HepG2 (cell line): ENCODE data around the gene RUSC1. TPM values are rescaled to one million over a fixed set of nuclear protein-coding genes. Genes with fewer than 3 reads are reported as not detected.

ENCODE experiments used
- EP300 ChIP-seq, 3 experiments: sonication (generic) in 1 of 3; formaldehyde crosslinking in 1 of 3; IDR thresholded peaks; 2 replicates each; pipeline versions ENCODE4 v1.5.1 to v1.6.1; 2011 to 2020; ENCODE audit warnings: low read depth in 2 of 3, low read length in 2 of 3, borderline replicate concordance in 1 of 3, improper control_type of control experiment in 1 of 3, mild to moderate bottlenecking in 1 of 3, missing genetic modification reagents in 1 of 3, moderate library complexity in 1 of 3
- HNRNPLL ChIP-seq: fragments of 200-400 bp; formaldehyde crosslinking; IDR thresholded peaks from 2 replicates; pipeline ENCODE4 v1.6.1; 2017; ENCODE audit warnings: mild to moderate bottlenecking, low read depth, low read length; ENCODE audit not compliant: poor library complexity, severe bottlenecking
- JUNB ChIP-seq: sonication (generic); formaldehyde crosslinking; IDR thresholded peaks from 2 replicates; pipeline ENCODE4 v1.8.0; 2022; ENCODE audit warnings: missing genetic modification reagents, mild to moderate bottlenecking, borderline replicate concordance
- KLF9 ChIP-seq: IDR thresholded peaks from 2 replicates; pipeline ENCODE4 v1.6.1; 2016; ENCODE audit warnings: low read depth
- NFE2L2 ChIP-seq: fragments of 150-350 bp; IDR thresholded peaks from 2 replicates; pipeline ENCODE4 v1.6.1; 2014; ENCODE audit warnings: low read length
- POLR2AphosphoS5 ChIP-seq: IDR thresholded peaks from 2 replicates; pipeline ENCODE4 v1.6.1; 2012; ENCODE audit warnings: low read depth, low read length
- SP1 ChIP-seq, 2 experiments: fragments of 450-650 bp in 1 of 2; sonication (generic) in 1 of 2; formaldehyde crosslinking in 1 of 2; IDR thresholded peaks; 2 replicates each; pipeline versions ENCODE4 v1.4.0 to v1.6.1; 2016 to 2020; ENCODE audit warnings: missing genetic modification reagents in 1 of 2
- SRF ChIP-seq: IDR thresholded peaks from 2 replicates; pipeline ENCODE4 v1.6.1; 2011; ENCODE audit warnings: mild to moderate bottlenecking, low read depth, low read length, moderate library complexity
- ZC3H4 ChIP-seq: sonication (generic); formaldehyde crosslinking; IDR thresholded peaks from 2 replicates; pipeline ENCODE4 v1.4.0; 2020; ENCODE audit warnings: missing genetic modification reagents, borderline replicate concordance
- ZNF20 ChIP-seq: sonication (generic); formaldehyde crosslinking; IDR thresholded peaks from 2 replicates; pipeline ENCODE4 v1.4.0; 2020; ENCODE audit warnings: mild to moderate bottlenecking, moderate library complexity, missing genetic modification reagents
- ZNF263 ChIP-seq: sonication (generic); formaldehyde crosslinking; IDR thresholded peaks from 2 replicates; pipeline ENCODE4 v1.4.0; 2020; ENCODE audit warnings: missing genetic modification reagents
- ZNF33B ChIP-seq: sonication (generic); formaldehyde crosslinking; IDR thresholded peaks from 2 replicates; pipeline ENCODE4 v1.5.1; 2020; ENCODE audit warnings: mild to moderate bottlenecking, missing genetic modification reagents
- ZNF616 ChIP-seq: sonication (generic); formaldehyde crosslinking; IDR thresholded peaks from 2 replicates; pipeline ENCODE4 v1.5.0; 2020; ENCODE audit warnings: low read depth, mild to moderate bottlenecking, missing genetic modification reagents
- polyA plus RNA-seq, 8 experiments: library from polyadenylated mRNA; depleted of rRNA in 3 of 8; stranded (reverse) in 7 of 8; unstranded in 1 of 8; fragments of >200 nt; fragmentation: Illumina TruSeq in 4 of 8; extraction: Trizol in 4 of 8; gene quantifications; 2 replicates each; pipeline versions ENCODE4 v1.2.1 to v1.2.3, GENCODE V29; 2011 to 2016; ENCODE audit warnings: low read depth in 4 of 8, missing spikeins in 1 of 8, mixed read lengths in 1 of 8; ENCODE audit not compliant: insufficient read depth in 1 of 8
- total RNA-seq, 5 experiments: library from RNA; depleted of rRNA; stranded (reverse); fragments of >200 nt; fragmentation: Illumina TruSeq; extraction: Trizol; gene quantifications; 2 replicates each; pipeline ENCODE4 v1.2.3, GENCODE V29; 2016; ENCODE audit warnings: low read depth in 1 of 5
- TF ChIP-seq, protein P1 (sequence below): conservative IDR thresholded peaks from 2 replicates; pipeline ENCODE4 v1.6.1; 2018; ENCODE audit warnings: missing genetic modification reagents
- TF ChIP-seq, protein P2 (sequence below): IDR thresholded peaks from 2 replicates; pipeline ENCODE4 v1.6.1; 2016
- TF ChIP-seq, protein P3 (sequence below): sonication (generic); formaldehyde crosslinking; conservative IDR thresholded peaks from 2 replicates; pipeline ENCODE4 v1.5.0; 2020; ENCODE audit warnings: missing genetic modification reagents
- TF ChIP-seq, protein P4 (sequence below): sonication (generic); formaldehyde crosslinking; IDR thresholded peaks from 2 replicates; pipeline ENCODE4 v1.5.0; 2020; ENCODE audit warnings: mild to moderate bottlenecking, missing genetic modification reagents
- TF ChIP-seq, protein P5 (sequence below): sonication (generic); formaldehyde crosslinking; IDR thresholded peaks from 2 replicates; pipeline ENCODE4 v1.8.0; 2022; ENCODE audit warnings: mild to moderate bottlenecking, missing genetic modification reagents, moderate library complexity
- TF ChIP-seq, protein P6 (sequence below): sonication (generic); formaldehyde crosslinking; IDR thresholded peaks from 2 replicates; pipeline ENCODE4 v1.9.0; 2022; ENCODE audit warnings: low read depth, missing genetic modification reagents

The RUSC1 gene
- total and polyA plus RNA-seq, 2 of the 13 experiments (the other 11 are each of a cell fraction or from before 2014, with no cell fraction given): 18.7 to 20.4 TPM

DNA sequence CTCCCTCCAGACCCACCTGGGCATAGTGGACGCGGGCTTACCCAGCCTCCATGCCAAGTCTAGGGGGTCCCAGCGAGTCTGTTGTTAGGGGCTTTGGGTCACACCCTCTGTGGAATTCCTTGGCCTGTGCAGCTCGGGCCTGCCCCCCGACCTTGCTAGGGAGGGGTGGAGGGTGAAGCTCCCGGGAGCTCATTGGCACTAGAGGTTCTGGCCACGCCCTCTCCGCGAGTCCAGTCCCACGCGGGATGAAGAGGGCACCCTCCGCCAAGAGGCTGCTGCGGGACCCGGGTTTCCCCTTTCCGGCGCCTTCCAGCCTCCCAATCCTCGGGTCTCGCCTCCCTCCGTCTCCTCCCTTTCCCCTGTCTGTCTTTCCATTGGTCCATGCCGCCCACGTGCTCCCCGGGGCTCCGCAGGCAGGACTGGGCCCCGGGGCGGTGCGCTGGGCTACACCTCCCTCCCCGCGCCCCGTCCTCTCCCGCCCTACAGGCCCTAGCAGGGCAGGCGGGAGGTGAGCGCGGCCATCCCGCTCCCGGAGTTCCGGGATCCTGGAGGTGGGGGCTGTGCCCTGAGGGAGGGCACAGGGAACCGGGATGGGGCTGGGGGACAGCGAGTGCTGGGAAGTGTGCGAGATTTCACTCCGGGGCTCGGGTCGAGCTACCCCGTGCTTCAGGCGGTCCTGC lies 3.5 kb downstream of the RUSC1 start (continued):
- TF ChIP-seq SRF: no peak
- TF ChIP-seq SP1 (IDR thresholded peaks at IDR 0.05): no peak
- TF ChIP-seq SP1 (CRISPR knock-in tag; IDR thresholded peaks at IDR 0.05): peak; percentile 39
- peak; percentile 60 for TF ChIP-seq HNRNPLL
- no peak for TF ChIP-seq ZC3H4 (CRISPR knock-in tag)
- TF ChIP-seq, protein P1, sequence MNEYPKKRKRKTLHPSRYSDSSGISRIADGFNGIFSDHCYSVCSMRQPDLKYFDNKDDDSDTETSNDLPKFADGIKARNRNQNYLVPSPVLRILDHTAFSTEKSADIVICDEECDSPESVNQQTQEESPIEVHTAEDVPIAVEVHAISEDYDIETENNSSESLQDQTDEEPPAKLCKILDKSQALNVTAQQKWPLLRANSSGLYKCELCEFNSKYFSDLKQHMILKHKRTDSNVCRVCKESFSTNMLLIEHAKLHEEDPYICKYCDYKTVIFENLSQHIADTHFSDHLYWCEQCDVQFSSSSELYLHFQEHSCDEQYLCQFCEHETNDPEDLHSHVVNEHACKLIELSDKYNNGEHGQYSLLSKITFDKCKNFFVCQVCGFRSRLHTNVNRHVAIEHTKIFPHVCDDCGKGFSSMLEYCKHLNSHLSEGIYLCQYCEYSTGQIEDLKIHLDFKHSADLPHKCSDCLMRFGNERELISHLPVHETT: no peak
- TF ChIP-seq, protein P2, sequence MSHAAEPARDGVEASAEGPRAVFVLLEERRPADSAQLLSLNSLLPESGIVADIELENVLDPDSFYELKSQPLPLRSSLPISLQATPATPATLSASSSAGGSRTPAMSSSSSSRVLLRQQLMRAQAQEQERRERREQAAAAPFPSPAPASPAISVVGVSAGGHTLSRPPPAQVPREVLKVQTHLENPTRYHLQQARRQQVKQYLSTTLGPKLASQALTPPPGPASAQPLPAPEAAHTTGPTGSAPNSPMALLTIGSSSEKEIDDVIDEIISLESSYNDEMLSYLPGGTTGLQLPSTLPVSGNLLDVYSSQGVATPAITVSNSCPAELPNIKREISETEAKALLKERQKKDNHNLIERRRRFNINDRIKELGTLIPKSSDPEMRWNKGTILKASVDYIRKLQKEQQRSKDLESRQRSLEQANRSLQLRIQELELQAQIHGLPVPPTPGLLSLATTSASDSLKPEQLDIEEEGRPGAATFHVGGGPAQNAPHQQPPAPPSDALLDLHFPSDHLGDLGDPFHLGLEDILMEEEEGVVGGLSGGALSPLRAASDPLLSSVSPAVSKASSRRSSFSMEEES (CRISPR knock-in tag): 0 out of 2 replicates have a peak, but pooled peaks have one; percentile 11
- TF ChIP-seq, protein P3, sequence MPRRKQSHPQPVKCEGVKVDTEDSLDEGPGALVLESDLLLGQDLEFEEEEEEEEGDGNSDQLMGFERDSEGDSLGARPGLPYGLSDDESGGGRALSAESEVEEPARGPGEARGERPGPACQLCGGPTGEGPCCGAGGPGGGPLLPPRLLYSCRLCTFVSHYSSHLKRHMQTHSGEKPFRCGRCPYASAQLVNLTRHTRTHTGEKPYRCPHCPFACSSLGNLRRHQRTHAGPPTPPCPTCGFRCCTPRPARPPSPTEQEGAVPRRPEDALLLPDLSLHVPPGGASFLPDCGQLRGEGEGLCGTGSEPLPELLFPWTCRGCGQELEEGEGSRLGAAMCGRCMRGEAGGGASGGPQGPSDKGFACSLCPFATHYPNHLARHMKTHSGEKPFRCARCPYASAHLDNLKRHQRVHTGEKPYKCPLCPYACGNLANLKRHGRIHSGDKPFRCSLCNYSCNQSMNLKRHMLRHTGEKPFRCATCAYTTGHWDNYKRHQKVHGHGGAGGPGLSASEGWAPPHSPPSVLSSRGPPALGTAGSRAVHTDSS (CRISPR knock-in tag): no peak
- TF ChIP-seq, protein P4, sequence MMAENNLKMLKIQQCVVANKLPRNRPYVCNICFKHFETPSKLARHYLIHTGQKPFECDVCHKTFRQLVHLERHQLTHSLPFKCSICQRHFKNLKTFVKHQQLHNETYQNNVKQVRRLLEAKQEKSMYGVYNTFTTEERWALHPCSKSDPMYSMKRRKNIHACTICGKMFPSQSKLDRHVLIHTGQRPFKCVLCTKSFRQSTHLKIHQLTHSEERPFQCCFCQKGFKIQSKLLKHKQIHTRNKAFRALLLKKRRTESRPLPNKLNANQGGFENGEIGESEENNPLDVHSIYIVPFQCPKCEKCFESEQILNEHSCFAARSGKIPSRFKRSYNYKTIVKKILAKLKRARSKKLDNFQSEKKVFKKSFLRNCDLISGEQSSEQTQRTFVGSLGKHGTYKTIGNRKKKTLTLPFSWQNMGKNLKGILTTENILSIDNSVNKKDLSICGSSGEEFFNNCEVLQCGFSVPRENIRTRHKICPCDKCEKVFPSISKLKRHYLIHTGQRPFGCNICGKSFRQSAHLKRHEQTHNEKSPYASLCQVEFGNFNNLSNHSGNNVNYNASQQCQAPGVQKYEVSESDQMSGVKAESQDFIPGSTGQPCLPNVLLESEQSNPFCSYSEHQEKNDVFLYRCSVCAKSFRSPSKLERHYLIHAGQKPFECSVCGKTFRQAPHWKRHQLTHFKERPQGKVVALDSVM: peak; percentile 80
- TF ChIP-seq, protein P5, sequence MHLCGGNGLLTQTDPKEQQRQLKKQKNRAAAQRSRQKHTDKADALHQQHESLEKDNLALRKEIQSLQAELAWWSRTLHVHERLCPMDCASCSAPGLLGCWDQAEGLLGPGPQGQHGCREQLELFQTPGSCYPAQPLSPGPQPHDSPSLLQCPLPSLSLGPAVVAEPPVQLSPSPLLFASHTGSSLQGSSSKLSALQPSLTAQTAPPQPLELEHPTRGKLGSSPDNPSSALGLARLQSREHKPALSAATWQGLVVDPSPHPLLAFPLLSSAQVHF (CRISPR knock-in tag): no peak
- peak; percentile 57 for TF ChIP-seq POLR2AphosphoS5
- TF ChIP-seq ZNF263 (CRISPR knock-in tag): 0 out of 2 replicates have a peak, but pooled peaks have one; percentile 30
- TF ChIP-seq JUNB (CRISPR knock-in tag): no peak
- TF ChIP-seq KLF9: no peak
- no peak for TF ChIP-seq ZNF616
- no peak for TF ChIP-seq ZNF20 (CRISPR knock-in tag)
- TF ChIP-seq ZNF33B (CRISPR knock-in tag): no peak; the same call in 1 of the 2 replicates
- no peak for TF ChIP-seq NFE2L2
- no peak for TF ChIP-seq EP300 (IDR thresholded peaks at IDR 0.05; ENCODE audit: low read depth in 2 of 2, low read length in 2 of 2)
- no peak for TF ChIP-seq EP300 (CRISPR knock-in tag; IDR thresholded peaks at IDR 0.05; ENCODE audit: borderline replicate concordance)
- TF ChIP-seq, protein P6, sequence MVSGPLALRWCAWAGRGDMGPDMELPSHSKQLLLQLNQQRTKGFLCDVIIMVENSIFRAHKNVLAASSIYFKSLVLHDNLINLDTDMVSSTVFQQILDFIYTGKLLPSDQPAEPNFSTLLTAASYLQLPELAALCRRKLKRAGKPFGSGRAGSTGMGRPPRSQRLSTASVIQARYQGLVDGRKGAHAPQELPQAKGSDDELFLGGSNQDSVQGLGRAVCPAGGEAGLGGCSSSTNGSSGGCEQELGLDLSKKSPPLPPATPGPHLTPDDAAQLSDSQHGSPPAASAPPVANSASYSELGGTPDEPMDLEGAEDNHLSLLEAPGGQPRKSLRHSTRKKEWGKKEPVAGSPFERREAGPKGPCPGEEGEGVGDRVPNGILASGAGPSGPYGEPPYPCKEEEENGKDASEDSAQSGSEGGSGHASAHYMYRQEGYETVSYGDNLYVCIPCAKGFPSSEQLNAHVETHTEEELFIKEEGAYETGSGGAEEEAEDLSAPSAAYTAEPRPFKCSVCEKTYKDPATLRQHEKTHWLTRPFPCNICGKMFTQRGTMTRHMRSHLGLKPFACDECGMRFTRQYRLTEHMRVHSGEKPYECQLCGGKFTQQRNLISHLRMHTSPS (CRISPR knock-in tag): peak; percentile 19; the same call in 1 of the 2 replicates
